HUES6 (cell line): ENCODE measurements around the gene C3AR1.
"Not testable (repeated sequence)": the region's sequence is repeated elsewhere in the genome, so short reads cannot be mapped to it uniquely, and the experiment has no call there.

ENCODE experiments used
- H3K27ac ChIP-seq: 2 replicates; pipeline ENCODE4 v1.7.0; 2013; ENCODE audit warnings: low read depth, mild to moderate bottlenecking, low read length, inconsistent platforms
- H3K27me3 ChIP-seq: 2 replicates; pipeline ENCODE4 v1.6.1; 2013; ENCODE audit warnings: low read length; ENCODE audit not compliant: control insufficient read depth, insufficient read depth
- H3K36me3 ChIP-seq: 2 replicates; pipeline ENCODE4 v1.6.1; 2013; ENCODE audit warnings: low read length; ENCODE audit not compliant: control insufficient read depth, insufficient read depth
- H3K4me1 ChIP-seq: 2 replicates; pipeline ENCODE4 v1.6.1; 2013; ENCODE audit warnings: low read length; ENCODE audit not compliant: control insufficient read depth, insufficient read depth
- H3K4me3 ChIP-seq: 2 replicates; pipeline ENCODE4 v1.5.1; 2013; ENCODE audit warnings: low read depth, low read length
- H3K9ac ChIP-seq: one replicate; pipeline ENCODE4 v1.6.1; 2013; ENCODE audit warnings: mild to moderate bottlenecking, low read length
- H3K9me3 ChIP-seq: 2 replicates; pipeline ENCODE4 v1.6.1; 2013; ENCODE audit warnings: low read depth, low read length; ENCODE audit not compliant: control insufficient read depth, insufficient read depth

C3AR1 gene

GRCh38 chr12:8027856-8028255, 38.3 kb downstream of the C3AR1 start:
- no peaks in the 10 kb centered on the region for H3K9me3 ChIP-seq
- 0 out of 2 replicates have a peak, but pooled peaks cover 4% of the 10 kb centered on the region for H3K4me1 ChIP-seq
- no peaks in the 10 kb centered on the region for H3K36me3 ChIP-seq
- no peaks in the 10 kb centered on the region for H3K27me3 ChIP-seq
- H3K27ac ChIP-seq = no peak overlapping the region; the same call in 1 of the 2 replicates
- H3K4me3 ChIP-seq = peak overlapping the region; percentile 78
- no peak overlapping the region for H3K9ac ChIP-seq

DNA sequence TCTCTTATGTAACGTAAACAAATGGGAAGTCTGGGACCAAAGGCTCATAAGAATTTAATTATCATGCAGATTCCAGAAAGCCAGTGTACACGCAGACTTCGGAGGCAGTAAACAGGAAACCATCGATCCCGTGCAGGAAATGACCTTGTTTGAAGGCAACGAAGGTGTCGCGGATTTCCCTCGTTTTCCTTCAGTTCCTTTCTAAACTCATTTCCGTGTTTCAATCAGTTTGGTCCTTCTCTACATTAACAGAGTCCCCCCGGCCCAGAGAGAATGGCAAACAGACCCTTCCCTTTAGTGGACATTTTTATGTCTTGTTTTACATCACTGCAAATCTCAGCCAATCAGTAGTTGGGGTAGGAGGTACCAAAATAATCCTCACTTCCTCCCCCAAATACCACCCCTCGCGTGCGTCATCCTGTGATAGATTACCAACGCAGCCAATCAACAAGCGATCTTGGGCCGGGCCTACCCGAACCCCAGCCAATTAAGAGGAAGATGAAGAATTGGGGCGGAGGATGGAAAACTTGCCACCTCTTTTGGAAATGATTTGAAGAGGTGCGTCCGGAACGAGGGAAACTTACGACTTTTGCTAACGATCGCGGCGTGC, 39.8 kb downstream of the C3AR1 start:
- peak overlapping the region; percentile 78 for H3K9ac ChIP-seq
- no peaks in the 10 kb centered on the region for H3K27me3 ChIP-seq
- peak overlapping the region; percentile 71 for H3K27ac ChIP-seq
- 0 out of 2 replicates have a peak, but pooled peaks cover 4% of the 10 kb centered on the region for H3K4me1 ChIP-seq
- no peaks in the 10 kb centered on the region for H3K9me3 ChIP-seq
- peak overlapping the region; percentile 78 for H3K4me3 ChIP-seq
- H3K36me3 ChIP-seq = no peaks in the 10 kb centered on the region

DNA sequence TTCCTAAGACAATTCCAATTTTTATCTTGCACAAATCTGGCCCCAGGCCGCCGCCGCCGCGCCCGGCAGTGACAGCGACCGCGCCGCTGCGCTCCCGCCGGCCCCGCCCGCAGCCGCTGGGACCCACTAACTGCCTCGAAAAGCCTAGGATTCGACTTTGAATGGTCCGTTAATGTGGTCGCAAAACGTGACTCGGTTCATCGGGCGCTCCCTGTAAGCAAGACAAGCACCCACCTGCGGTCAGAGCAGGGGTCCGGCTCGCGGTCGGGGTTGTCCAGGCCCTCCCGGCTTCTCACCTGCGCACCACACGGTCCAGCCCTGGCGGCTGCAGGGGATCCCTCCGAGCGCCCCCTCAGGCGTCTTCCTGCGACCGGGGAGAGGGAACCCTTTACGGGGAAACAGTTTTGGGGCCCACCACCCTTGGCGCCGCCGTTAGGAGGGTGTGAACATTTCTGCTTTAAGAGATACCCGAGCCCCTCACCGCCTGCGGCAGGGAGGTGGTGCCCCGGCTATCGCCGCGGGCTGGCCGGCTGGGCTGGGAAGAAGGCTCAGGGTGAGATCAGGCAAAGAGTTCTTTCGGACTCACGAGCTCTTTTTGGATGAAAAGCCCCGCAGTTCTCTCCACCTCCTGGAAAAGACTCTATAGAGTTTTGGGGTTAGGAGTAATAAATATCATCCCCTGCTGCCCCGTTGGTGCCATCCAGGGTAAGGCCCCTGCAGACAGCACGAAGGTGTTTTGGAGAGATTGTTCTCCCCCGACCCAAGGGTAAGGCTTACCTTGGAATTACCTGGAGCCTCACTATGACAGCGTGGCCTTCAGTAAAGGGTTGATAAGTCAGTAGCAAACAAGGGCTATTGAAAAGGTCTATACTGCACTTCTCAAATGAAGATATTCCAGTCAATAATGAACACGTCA, 47.2 kb downstream of the C3AR1 start:
- H3K9me3 ChIP-seq = no peaks in the 10 kb centered on the region
- H3K4me3 ChIP-seq = peak overlapping the region; percentile 75
- no peaks in the 10 kb centered on the region for H3K27me3 ChIP-seq
- H3K4me1 ChIP-seq = peaks cover 7% of the 10 kb centered on the region; the same call in 1 of the 2 replicates
- no peak overlapping the region for H3K27ac ChIP-seq
- no peaks in the 10 kb centered on the region for H3K36me3 ChIP-seq
- H3K9ac ChIP-seq = peak overlapping the region; percentile 35

DNA sequence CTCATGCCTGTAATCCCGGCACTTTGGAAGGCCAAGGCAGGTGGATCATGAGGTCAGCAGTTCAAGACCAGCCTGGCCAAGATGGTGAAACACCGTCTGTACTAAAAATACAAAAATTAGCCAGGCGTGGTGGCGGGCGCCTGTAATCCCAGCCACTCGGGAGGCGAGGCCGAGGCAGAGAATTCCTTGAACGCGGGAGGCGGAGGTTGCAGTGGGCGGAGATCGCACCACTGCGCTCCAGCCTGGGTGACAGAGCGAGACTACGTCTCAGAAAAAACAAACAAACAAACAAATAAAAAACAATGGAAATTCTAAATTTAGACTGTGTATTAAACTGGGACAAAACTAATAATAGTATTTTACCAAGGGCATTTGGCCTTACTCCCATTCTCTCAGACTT, 47.9 kb downstream of the C3AR1 start:
- H3K27me3 ChIP-seq, H3K9ac ChIP-seq, H3K36me3 ChIP-seq, H3K4me1 ChIP-seq, H3K27ac ChIP-seq, H3K9me3 ChIP-seq: not testable (repeated sequence)
- peak overlapping the region; percentile 75 for H3K4me3 ChIP-seq

GRCh38 chr12:8014836-8015235, 51.3 kb downstream of the C3AR1 start:
- Histone ChIP-seq H3K36me3 (no peaks in the 10 kb centered on the region; the same call in 1 of the 2 replicates), H3K27ac (no peak overlapping the region), H3K9me3 (no peaks in the 10 kb centered on the region), H3K4me3 (no peak overlapping the region), H3K4me1 (peaks cover 6% of the 10 kb centered on the region; the same call in 1 of the 2 replicates), H3K27me3 (no peaks in the 10 kb centered on the region), H3K9ac (no peak overlapping the region)

GRCh38 chr12:8012651-8013309, 53.4 kb downstream of the C3AR1 start:
- no peaks in the 10 kb centered on the region for H3K27me3 ChIP-seq
- H3K4me1 ChIP-seq = no peaks in the 10 kb centered on the region
- no peaks in the 10 kb centered on the region; the same call in 1 of the 2 replicates for H3K36me3 ChIP-seq
- no peak overlapping the region for H3K4me3 ChIP-seq
- no peak overlapping the region for H3K9ac ChIP-seq
- H3K27ac ChIP-seq = no peak overlapping the region
- no peaks in the 10 kb centered on the region for H3K9me3 ChIP-seq

GRCh38 chr12:8011331-8011730, 54.8 kb downstream of the C3AR1 start:
- H3K4me3 ChIP-seq = no peak overlapping the region

More at GRCh38 chr12:8011331-8011730, 54.8 kb downstream of the C3AR1 start:
- no peak overlapping the region for H3K27ac ChIP-seq
- H3K27me3 ChIP-seq = no peaks in the 10 kb centered on the region
- no peaks in the 10 kb centered on the region for H3K4me1 ChIP-seq
- no peaks in the 10 kb centered on the region for H3K9me3 ChIP-seq
- H3K9ac ChIP-seq = no peak overlapping the region
- H3K36me3 ChIP-seq = no peaks in the 10 kb centered on the region; the same call in 1 of the 2 replicates
